Cerebellar cortex (tissue), 1 donor: ENCODE measurements around the gene ZNRF2.
"Not testable (repeated sequence)": the region's sequence is repeated elsewhere in the genome, so short reads cannot be mapped to it uniquely, and the experiment has no call there.

Experiments used
- DNase-seq: peaks from one replicate; pipeline ENCODE4 v3.0.0-alpha.2; 2015; ENCODE audit warnings: low spot score

The ZNRF2 gene

GRCh38 chr7:30260246-30260768, 24.1 kb upstream of the ZNRF2 start:
- no peak for DNase-seq

GRCh38 chr7:30263090-30263710, 21.2 kb upstream of the ZNRF2 start:
- DNase-seq: no peak

GRCh38 chr7:30264052-30264451, 20.3 kb upstream of the ZNRF2 start:
- no peak for DNase-seq

DNA sequence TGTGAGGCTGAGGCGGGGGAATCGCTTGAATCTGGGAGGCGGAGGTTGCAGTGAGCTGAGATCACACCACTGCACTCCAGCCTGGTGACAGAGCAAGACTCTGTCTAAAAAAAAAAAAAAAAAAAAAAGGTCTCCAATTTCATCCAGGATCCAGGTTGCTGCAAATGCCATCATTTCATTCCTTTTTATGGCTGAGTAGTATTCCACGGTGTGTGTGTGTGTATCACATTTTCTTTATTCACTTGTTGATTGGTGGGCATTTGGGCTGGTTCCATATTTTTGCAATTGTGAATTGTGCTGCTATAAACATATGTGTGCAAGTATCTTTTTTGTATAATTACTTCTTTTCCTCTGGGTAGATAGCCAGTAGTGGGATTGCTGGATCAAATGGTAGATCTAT, 19.2 kb upstream of the ZNRF2 start:
- not testable (repeated sequence) for DNase-seq

- no peak for DNase-seq
Measured at GRCh38 chr7:30266686-30267085, 17.7 kb upstream of the ZNRF2 start.

DNA sequence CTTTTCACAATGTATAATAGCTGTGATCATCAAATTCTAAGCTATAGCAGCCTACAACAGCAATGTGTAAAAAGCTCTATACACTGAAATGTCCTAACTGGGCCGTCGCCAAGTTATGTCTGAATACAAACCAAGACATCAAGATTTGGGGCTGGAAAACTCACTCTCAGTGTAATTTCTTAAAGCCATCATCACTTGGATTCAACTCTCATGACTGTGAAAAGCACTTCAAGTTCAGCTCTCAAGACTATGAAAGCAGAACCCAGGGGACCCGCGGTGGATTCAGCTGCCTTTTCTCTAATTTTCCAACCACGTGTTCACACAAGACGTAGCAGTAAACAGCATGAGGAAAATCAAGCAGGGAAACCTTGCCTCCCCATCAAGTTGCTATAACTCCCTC, 15.8 kb upstream of the ZNRF2 start:
- no peak for DNase-seq

DNA sequence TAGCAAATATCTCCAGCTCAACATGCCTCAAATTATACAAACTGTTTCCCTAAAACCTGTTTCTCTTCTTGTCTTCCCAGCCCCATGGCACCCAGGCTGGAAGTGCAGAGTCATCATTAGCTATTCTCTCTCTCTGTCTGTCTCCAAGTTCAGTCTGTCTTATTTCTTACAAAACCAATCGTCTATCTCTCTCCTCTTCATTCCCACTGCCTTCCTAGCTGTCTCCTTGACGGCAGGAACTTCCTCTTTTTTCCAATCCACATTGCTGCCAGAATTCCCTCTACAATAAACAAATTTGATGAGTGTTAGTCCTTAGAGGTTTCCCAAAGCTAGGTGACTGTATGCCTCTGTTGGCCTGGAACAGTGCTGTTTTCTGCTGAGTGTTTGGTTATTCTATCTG, 14.9 kb upstream of the ZNRF2 start:
- DNase-seq: no peak

DNA sequence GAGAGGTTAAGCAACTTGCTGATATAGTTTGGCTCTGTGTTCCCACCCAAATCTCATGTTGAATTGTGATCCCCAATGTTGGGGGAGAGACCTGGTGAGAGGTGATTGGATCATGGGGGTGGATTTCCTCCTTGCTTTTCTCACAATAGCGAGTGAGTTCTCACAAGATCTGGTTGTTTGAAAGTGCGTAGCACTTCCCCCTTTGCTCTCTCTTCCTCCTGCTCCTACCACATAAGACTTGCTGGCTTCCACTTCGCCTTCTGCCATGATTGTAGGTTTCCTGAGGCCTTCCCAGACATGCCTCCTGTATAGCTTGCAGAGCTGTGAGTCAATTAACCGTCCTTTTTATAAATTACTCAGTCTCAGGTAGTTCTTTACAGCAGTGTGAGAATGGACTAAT, 13.5 kb upstream of the ZNRF2 start:
- DNase-seq: no peak

DNA sequence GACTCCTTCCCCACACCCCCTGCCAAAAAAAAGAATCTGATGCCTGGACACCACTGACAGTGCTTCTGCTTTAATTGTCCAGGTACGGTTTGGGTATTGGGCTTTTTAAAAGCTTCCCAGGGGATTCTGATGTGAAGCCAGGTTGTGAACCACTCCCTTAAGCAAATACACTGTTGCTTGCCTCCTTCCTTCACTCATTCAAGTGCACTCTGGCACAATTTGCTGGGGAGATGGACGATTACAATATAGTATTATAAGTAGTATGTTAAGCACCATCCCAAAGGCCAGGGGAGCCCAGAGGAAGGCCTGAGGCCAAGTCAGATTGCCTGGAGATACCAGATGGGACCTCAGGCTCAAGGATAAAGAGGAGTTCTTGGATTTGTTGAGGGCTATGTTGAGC, 12.3 kb upstream of the ZNRF2 start:
- DNase-seq: no peak

DNA sequence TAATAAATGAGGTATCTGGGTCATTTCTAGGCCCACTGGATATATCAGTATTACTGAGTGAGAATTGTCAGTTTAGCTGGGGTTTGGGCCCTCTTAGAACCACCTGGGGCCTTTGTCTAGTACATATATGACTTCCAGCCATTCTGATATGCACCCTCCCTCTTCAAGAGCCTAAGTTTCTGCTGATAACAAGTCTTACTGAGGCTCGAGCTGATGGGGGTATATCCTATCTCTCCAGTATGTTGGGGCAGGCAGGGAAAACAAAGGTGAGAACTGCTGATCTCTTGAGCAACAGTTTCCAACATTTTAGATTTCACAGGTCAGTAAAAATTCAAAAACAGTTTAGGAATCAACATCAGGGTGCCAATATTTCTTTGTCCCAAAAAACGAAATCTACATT, 10.8 kb upstream of the ZNRF2 start:
- no peak for DNase-seq

GRCh38 chr7:30274641-30275040, 9.8 kb upstream of the ZNRF2 start:
- no peak for DNase-seq

GRCh38 chr7:30276203-30276900, 8.0 kb upstream of the ZNRF2 start:
- DNase-seq: peak; percentile 76

DNA sequence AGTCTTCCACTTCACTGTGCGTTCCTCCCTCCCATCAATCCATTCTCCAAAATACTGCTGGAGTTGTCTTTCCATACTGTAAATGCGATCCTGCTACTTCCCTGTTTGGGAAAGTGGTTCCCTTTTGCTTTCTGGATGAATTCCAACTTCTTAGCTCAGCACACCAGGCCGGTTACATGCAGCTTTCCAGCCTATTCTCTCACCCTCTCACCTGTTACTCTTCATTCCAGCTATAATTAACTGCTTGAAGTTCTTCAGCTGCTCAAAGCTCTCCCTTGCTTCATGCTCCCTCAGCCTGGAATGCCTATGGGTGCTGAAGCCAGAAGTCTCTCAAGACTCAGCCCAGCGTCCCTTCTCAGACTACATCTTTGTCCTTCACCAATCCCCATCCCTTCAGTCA, 6.0 kb upstream of the ZNRF2 start:
- DNase-seq: no peak

GRCh38 chr7:30278849-30279652, 5.3 kb upstream of the ZNRF2 start:
- no peak for DNase-seq

GRCh38 chr7:30279653-30279904, 4.8 kb upstream of the ZNRF2 start:
- no peak for DNase-seq

DNA sequence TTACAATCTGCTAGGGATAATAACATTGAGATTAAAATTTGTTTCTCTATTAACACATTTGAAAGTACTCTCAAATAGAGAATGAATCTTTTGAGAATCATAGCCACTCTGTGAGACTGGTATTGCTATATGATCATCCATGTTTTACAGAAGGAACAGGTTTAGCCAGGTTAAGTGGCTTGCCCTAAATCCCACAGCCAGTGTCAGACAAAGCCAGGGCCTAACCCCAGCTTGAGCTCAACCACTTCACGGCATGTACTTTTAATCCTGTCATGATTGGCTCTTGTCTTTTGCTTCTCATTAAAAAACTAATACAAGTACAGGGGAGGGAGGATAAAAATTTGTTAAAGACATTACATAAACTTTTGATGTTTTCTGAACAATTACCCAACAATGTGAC, 3.8 kb upstream of the ZNRF2 start:
- DNase-seq: no peak

DNA sequence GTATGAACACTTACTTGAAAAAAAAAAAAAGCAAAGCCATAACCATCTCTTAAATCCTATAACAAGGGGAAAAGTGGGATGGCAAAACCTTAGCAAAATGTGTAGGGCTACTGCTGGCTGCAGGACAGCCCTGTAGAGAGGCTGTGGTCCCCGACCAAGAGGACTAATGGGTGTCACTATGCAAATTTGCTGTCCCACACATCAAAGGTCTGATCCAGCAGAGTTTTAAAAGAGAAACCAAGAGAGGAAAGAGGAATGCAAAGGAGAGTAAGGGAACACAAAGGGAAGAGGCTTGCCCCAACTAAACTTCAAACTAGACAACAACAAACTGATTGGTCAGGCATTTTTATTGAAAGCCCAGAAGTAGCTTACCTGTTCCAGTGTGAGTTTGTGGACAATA, 3.1 kb upstream of the ZNRF2 start:
- no peak for DNase-seq

GRCh38 chr7:30281791-30282190, 2.6 kb upstream of the ZNRF2 start:
- no peak for DNase-seq

- DNase-seq: no peak
Measured at GRCh38 chr7:30282735-30283134, 1.7 kb upstream of the ZNRF2 start.

DNA sequence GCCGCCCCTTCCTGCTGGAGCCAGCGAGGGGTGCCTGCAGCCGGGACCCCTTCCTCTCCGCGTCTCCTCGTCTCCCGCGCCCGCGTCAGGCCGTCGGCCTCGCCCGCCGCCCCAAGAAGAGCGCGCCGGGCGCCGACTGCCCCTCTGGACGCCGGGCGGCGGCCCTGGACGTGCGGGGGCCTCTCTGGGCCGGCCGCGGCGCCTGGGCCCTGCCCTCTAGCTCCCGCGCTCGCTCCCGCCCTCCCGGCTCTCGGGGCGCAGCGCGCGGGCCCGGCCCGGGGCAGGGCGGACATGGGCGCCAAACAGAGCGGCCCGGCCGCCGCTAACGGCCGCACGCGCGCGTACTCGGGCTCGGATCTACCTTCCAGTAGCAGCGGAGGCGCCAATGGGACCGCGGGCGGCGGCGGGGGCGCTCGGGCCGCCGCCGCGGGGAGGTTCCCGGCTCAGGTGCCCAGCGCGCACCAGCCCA, 704 bp downstream of the ZNRF2 start:
- peak; percentile 25 for DNase-seq

DNA sequence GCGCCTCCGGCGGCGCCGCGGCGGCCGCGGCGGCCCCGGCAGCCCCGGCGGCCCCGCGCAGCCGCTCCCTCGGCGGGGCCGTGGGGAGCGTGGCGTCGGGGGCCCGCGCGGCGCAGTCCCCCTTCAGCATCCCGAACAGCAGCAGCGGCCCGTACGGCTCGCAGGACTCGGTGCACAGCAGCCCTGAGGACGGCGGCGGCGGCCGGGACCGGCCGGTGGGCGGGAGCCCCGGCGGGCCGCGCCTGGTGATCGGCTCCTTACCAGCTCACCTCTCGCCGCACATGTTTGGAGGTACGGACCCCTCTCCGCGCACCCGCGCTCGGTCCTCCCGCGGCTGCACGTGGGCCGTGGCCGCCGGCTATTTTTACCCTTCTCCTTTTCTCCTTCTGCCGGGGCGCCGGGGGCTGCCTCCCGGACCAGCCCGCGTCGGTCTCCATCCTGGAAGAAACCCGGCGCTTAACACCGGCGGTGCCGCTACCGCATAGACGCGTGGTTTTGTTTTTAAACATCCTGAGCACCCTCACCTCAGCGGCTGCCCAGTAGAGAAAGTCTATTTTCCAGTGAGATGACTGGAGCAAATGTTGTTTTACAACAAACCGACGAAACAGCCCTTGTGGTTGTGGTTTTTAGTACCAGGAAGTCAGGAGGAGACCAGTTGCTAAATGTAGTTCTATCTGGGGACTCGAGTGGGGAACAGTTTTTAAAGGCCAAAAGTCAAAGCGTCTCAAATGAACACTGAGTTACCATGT, 1.3 kb downstream of the ZNRF2 start:
- DNase-seq: peak; percentile 32

DNA sequence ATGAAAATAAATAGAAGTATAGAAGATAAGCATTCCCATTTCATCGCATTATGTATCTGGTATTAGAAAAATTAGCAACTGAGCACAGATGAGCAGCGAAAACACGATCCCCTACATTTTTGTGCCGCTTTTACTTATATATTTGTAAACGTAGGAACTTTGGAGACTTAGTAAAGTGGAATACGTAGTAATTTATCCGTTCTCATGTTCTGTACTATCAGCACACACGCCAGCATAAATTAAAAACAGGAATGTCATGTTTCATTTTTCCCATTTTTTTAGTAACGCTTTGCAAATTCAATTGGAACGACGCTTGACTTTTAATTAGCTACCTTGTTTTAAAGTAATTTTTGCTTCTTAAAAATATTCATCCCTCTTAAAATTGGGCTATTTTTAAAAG, 2.4 kb downstream of the ZNRF2 start:
- DNase-seq: no peak
